Glomerular visceral epithelial cell (primary cell): ENCODE measurements around the gene APOA4.

Experiments used
- DNase-seq: peaks from one replicate; pipeline ENCODE4 v3.0.0-alpha.2; 2016; ENCODE audit errors: extremely low spot score

Gene APOA4

DNA sequence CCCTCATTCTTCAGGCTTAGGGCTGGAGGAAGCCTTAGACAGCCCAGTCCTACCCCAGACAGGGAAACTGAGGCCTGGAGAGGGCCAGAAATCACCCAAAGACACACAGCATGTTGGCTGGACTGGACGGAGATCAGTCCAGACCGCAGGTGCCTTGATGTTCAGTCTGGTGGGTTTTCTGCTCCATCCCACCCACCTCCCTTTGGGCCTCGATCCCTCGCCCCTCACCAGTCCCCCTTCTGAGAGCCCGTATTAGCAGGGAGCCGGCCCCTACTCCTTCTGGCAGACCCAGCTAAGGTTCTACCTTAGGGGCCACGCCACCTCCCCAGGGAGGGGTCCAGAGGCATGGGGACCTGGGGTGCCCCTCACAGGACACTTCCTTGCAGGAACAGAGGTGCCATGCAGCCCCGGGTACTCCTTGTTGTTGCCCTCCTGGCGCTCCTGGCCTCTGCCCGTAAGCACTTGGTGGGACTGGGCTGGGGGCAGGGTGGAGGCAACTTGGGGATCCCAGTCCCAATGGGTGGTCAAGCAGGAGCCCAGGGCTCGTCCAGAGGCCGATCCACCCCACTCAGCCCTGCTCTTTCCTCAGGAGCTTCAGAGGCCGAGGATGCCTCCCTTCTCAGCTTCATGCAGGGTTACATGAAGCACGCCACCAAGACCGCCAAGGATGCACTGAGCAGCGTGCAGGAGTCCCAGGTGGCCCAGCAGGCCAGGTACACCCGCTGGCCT is 7.2 kb upstream of the APOA4 start:
- no peak for DNase-seq

DNA sequence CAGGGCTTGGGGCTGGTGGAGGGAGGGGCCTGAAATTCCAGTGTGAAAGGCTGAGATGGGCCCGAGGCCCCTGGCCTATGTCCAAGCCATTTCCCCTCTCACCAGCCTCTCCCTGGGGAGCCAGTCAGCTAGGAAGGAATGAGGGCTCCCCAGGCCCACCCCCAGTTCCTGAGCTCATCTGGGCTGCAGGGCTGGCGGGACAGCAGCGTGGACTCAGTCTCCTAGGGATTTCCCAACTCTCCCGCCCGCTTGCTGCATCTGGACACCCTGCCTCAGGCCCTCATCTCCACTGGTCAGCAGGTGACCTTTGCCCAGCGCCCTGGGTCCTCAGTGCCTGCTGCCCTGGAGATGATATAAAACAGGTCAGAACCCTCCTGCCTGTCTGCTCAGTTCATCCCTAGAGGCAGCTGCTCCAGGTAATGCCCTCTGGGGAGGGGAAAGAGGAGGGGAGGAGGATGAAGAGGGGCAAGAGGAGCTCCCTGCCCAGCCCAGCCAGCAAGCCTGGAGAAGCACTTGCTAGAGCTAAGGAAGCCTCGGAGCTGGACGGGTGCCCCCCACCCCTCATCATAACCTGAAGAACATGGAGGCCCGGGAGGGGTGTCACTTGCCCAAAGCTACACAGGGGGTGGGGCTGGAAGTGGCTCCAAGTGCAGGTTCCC is 6.5 kb upstream of the APOA4 start, which contains the start of gene APOC3:
TSS of gene APOC3 (plus strand) at position 383 of the 659 bp plus-strand sequence. CDS start 676 bp downstream, outside the sequence.
- no peak for DNase-seq

DNA sequence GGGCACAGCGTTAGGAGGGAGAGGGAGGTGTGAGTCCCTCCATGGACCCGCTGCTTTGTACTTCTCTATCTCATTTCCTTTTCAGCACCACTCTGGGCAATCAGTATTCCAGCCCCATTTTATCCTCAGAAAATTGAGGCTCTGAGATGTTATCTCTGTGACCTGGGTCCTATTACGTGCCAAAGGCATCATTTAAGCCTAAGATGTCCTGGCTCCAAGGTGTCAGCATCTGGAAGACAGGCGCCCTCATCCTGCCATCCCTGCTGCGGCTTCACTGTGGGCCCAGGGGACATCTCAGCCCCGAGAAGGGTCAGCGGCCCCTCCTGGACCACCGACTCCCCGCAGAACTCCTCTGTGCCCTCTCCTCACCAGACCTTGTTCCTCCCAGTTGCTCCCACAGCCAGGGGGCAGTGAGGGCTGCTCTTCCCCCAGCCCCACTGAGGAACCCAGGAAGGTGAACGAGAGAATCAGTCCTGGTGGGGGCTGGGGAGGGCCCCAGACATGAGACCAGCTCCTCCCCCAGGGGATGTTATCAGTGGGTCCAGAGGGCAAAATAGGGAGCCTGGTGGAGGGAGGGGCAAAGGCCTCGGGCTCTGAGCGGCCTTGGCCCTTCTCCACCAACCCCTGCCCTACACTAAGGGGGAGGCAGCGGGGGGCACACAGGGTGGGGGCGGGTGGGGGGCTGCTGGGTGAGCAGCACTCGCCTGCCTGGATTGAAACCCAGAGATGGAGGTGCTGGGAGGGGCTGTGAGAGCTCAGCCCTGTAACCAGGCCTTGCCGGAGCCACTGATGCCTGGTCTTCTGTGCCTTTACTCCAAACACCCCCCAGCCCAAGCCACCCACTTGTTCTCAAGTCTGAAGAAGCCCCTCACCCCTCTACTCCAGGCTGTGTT is 5.8 kb upstream of the APOA4 start:
- DNase-seq = no peak

DNA sequence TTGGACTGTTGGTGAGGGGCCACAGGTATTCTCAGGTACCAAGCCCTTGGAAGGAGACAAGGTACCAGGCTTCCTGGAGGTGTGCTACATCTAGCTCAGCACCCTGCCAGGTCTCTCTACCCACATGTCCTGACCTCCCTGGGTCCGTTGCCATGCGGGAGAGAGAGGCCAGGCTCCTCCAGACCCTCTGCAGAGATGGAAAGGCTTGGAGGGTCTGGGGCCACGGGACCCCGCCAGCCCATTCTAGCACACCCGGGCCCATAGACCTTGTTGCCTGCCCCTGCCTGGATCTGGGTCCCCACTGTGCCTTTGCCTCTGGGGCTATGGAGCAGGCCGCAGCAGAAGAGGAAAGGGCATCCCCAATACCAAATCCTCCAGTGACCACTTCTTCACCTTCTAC is 4.4 kb upstream of the APOA4 start:
- no peak for DNase-seq

DNA sequence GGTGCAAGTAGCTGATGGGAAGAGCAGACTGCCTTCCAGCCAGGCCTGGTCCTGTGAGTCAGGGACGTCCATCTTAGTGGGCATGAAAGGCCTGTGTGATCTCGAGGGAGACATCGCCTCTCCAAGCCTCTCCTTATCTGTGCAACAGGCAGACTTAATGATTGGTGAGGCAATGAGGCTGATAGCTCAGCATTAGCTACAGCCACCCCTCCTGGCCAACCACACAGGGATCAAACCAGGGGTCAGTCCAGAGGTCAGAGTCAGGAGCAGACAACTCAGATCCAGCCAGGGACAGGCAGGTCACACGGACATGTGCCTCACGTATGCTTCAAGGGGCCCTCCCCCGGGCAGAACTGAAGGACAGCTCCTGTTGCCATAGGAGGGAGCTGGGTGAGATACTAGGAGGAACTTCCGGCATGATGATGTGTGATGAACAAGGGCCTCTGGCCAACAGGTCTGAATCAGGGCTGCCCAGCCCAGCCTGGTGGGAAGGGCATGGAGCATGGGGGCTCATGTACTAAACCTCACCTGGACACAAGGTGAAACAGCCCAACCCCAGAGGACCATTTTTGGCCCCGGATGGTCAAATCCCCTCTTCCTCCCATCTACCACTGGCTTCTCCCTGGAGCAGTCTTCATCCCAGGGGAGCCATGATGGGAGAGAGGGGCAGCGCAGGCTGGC is 3.8 kb upstream of the APOA4 start:
- DNase-seq = no peak

DNA sequence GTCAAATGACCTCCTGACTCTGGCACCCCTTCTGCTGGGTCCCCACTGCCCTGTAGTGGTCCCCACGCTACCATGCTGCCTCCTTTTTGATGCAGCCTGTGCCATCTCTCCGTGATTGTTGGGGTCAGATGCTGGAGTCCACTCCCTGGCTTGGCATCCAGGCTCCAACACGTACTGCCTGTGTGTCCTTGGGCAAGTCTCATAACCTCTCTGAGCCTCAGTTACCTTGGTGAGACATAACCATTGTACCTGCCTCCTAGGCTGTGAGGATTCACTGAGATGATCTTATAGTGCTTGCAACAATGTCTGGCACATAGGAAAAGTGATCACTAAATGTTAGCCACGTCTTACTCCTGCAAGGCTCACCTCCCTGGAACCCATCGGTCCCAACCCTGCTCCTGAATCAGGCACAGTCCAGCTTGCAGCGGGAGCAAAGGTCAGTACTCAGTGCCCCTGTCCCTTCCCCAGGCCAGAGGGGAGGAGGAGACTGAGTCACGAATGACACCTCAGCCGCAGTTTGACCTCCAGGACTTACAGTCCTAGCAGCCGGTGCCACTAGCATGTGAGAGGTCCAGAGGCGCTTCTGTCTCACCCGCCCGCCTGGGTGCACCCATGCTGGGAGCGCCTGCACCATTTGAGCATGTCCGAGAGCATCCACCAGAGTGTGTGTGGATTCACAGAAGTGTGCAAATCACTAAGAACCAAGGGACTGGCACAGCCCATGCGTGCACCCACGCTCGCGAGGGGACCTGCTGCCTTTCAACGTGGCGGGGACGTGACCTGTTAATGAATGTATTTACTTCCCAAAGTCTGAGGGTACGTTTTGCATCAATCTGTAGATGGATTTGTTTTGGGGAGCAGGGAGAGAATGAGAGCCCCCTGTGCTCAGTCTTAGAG is 3.0 kb upstream of the APOA4 start:
- DNase-seq = no peak

GRCh38 chr11:116825434-116825833 is 2.3 kb upstream of the APOA4 start:
- DNase-seq = no peak

DNA sequence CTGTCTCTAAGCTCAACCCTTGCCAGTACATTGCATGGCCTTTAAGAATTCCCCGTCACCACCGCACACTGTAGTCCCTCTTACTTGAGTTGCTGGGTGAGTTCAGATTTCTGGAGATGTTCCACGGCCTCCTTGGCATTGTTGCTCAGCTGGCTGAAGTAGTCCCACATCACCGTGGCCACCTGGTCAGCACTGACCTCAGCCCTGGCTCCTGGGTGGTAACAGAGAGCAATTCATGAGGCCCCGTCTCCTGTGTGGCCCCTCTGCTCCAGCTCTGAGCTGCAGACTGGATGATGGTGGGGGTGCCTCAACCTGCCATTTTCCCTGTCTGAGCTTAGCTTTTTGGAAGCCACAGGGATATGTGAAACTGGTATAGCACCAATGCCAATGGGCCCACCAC is 529 bp downstream of the APOA4 start:
- DNase-seq = no peak

DNA sequence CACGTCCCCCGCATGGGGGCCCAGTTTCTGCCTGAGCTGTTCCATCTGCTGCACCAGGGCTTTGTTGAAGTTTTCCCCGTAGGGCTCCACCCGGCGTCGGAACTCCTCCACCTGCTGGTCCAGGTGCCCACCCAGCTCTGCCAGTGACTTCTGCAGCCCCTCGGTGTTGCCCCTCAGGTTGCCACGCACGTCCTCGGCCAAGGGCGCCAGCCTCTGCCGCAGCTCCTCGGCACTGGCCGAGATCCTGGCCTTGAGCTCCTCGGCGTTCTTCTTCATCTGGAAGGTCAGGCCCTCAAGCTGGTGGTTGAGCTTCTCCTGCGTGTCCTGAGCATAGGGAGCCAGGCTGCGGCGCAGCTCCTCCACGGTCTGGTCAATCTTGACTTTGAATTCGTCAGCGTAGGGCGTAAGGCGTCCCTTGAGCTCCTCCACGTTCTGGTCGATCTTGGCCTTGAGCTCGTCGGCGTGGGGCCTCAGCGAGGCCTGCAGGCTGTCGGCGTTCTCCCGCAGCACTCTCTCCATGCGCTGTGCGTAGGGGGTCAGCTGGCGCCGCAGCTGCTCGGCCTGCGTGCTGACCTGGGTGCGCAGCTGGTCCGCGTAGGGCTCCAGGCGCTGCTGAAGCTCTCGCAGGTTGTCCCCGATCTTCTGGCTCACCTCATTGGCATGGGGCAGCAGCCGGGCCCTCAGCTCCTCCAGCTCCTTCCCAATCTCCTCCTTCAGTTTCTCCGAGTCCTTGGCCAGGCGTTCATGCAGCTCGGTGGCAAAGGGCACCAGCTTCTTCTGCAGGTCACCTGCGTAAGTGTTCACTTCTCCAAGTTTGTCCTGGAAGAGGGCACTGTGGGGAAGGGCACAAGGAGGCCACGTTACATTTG is 1.8 kb downstream of the APOA4 start:
- DNase-seq = no peak

DNA sequence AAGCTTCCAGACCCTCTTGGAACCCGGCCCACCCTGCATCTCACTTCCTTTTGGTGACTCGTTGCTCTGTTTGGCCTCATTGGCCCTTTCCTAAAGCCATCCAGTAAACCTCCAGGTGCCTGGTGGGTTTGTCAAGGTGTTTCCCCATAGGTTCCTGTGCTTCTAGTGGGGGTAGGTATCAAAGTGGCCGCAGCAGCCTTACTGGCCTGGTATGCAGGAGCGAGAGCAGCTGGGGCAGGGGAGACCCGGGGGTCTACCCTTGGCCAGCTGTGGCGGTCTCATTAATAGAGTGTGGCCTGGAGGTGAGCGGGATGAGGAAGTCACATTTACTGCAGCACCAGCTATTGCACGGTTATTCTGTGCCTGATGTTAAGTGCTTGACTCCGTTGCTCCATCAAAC is 4.1 kb downstream of the APOA4 start:
- no peak for DNase-seq

DNA sequence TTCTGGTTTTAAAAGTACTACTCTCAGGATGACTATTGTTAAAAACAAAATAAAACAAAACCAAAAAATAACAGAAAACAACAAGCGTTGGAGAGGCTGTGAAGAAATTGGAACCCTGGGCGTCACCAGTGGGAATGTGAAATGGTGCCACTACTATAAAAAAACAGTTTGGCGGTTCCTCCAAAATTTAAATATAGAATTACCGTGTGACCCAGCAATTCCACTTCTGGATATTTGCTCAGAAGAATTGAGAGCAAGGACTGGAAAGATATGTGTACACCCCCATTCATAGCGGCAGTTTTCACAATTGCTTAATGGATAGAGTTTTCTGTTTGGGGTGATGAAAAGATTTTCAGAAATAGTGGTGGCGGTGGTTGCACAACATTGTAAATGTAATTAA is 8.6 kb downstream of the APOA4 start:
- DNase-seq = no peak

DNA sequence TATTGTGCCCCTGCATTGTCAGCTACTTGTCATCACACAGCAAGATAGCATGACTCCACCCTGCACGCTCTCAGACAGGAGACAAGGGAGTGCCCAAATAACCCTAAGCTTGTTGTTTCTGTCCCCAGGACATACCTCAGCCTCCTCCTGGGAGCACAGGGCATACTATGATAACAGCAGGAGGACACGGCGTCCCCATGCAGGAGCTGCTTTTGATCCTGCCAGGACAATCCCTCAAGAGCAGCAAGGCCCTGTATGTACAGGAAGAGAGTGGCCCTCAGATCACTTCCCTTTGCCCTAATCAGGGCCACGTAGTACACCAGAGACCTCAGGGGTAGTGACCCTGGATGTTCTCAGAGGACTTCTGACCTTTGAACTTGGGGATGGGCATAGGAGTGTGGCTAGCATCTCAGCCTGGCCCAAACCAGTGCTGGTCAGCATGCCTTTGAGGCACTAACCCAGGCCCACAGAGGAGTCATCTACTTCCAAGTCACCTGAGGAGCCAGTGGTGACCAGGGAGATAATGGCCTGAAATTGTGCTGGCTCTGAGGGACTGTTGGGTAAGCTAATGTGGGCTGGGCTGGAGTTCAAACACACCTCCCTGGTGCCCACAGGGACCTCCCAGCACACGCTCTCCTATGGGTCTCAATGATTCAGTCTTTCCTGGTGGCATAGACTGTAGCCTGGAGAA is 9.2 kb downstream of the APOA4 start:
- DNase-seq = no peak

- DNase-seq = no peak
These were observed 9.9 kb downstream of the APOA4 start for GRCh38 chr11:116813170-116813569.

GRCh38 chr11:116812109-116812508 is 11.0 kb downstream of the APOA4 start:
- no peak for DNase-seq

GRCh38 chr11:116811194-116811593 is 11.9 kb downstream of the APOA4 start:
- DNase-seq = no peak

DNA sequence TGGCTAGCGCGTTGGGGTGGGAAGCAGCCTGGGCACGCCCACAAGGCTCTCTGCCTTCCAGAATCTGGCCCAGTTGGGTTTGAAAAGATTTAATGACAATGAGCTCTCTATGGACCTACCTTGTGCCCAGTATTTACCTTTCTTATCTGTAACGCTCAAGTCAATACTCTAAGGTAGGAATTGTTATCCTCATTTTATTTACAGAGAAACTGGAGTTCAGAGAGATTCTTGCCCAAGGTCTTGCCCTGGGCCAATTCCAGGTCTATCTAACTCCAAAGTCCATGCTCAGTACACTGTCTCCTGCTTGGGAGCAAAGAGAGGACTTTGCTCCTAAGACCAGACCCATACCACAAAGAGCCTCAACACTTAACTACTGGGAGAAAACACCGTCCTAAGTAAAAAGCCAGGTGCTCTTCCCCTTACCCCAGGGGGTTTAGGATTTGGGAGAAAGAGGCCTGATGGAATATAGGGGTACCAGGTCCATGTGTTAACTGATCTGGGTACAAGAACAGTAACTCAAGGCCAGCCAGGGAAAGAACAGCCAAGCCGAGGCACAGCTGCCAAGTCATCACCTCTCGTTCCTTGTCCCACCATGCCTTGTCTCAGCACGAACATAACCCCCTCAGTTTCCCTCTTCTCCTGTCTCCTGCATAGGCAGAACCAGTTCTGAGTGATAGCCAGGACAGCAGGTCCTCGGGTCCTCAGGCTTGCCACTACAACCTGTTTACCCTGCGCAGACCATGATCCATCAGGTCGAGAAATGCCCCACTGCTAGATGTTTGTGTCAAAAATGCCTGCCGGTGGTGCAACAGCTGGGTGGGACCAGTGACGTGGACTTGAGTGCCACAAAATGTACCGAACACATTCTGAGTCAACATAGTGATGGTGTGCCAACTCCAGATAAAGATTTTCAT is 14.6 kb downstream of the APOA4 start:
- DNase-seq = no peak

GRCh38 chr11:116807601-116808261 is 15.4 kb downstream of the APOA4 start:
- no peak for DNase-seq

DNA sequence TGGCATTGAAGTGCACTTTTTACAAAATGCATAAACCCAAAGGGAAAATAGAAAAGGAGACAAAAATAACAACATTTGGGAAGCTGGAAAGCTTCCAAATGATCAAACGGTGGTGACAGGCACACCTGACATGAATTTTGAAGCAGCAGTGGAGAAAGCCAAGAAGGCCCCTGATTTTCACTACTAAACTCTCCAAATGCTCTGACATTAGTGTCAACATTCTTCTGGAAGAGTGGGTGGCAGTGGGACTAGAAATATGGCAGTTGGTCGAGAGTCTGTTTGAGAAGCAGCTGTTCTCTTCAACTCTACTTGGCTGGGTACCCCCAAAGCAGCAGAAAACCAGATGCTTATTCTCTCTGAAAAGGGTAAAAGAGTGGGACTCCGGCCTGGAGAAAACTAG is 19.1 kb downstream of the APOA4 start:
- no peak for DNase-seq
